ENCODE results near the gene CEP83.

CEP83 gene

GRCh38 chr12:94305130-94305957, 154.3 kb downstream of the CEP83 start:
- DNase-seq (ENCODE audit: low spot score): no peak

- no peak for DNase-seq (ENCODE audit: low spot score)
These were observed 155.1 kb downstream of the CEP83 start for GRCh38 chr12:94304566-94305061.

- DNase-seq (ENCODE audit: low spot score): no peak
These were observed 155.7 kb downstream of the CEP83 start for GRCh38 chr12:94304012-94304411.

- no peak for DNase-seq (ENCODE audit: low spot score)
These were observed 159.8 kb downstream of the CEP83 start for GRCh38 chr12:94299846-94300245.

- no peak for DNase-seq (ENCODE audit: low spot score)
These were observed 161.7 kb downstream of the CEP83 start for GRCh38 chr12:94297876-94298505.

- no peak for DNase-seq (ENCODE audit: low spot score)
These were observed 162.5 kb downstream of the CEP83 start for GRCh38 chr12:94297096-94297699.

- no peak for DNase-seq (ENCODE audit: low spot score)
These were observed 169.3 kb downstream of the CEP83 start for GRCh38 chr12:94290353-94290752.

- peak; percentile 19 for DNase-seq (ENCODE audit: low spot score)
These were observed 170.0 kb downstream of the CEP83 start for GRCh38 chr12:94289461-94290312.

GRCh38 chr12:94287245-94287628, 172.4 kb downstream of the CEP83 start:
- no peak for DNase-seq (ENCODE audit: low spot score)

- no peak for DNase-seq (ENCODE audit: low spot score)
These were observed 173.0 kb downstream of the CEP83 start for GRCh38 chr12:94286583-94287244.

- no peak for DNase-seq (ENCODE audit: low spot score)
These were observed 173.6 kb downstream of the CEP83 start for GRCh38 chr12:94285943-94286582.

- DNase-seq (ENCODE audit: low spot score): no peak
These were observed 174.8 kb downstream of the CEP83 start for GRCh38 chr12:94284859-94285258.

GRCh38 chr12:94284046-94284445, 175.6 kb downstream of the CEP83 start:
- DNase-seq (ENCODE audit: low spot score): no peak

GRCh38 chr12:94282675-94283074, 177.0 kb downstream of the CEP83 start:
- DNase-seq (ENCODE audit: low spot score): peak; percentile 27

- no peak for DNase-seq (ENCODE audit: low spot score)
These were observed 179.6 kb downstream of the CEP83 start for GRCh38 chr12:94280063-94280462.

- DNase-seq (ENCODE audit: low spot score): no peak
These were observed 182.2 kb downstream of the CEP83 start for GRCh38 chr12:94277426-94278000.

- no peak for DNase-seq (ENCODE audit: low spot score)
These were observed 182.9 kb downstream of the CEP83 start for GRCh38 chr12:94276725-94277124.

- DNase-seq (ENCODE audit: low spot score): no peak
These were observed 186.4 kb downstream of the CEP83 start for GRCh38 chr12:94273272-94273671.

GRCh38 chr12:94272280-94272679, 187.4 kb downstream of the CEP83 start:
- no peak for DNase-seq (ENCODE audit: low spot score)

GRCh38 chr12:94271351-94271750, 188.3 kb downstream of the CEP83 start:
- no peak for DNase-seq (ENCODE audit: low spot score)

Measured in kidney capillary endothelial cell (primary cell).